Mesothelial cell of epicardium (in vitro differentiated cells): ENCODE measurements around the gene ARL2. TPM values are rescaled to one million over a fixed set of nuclear protein-coding genes. Genes with fewer than 3 reads are reported as not detected.

Source experiments
- DNase-seq, 2 experiments: peaks; one replicate each; pipeline ENCODE4 v3.0.0; 2021; ENCODE audit warnings: low spot score in 2 of 2; ENCODE audit not compliant: unreplicated experiment in 2 of 2
- H3K27ac Mint-ChIP-seq: 2 replicates; pipeline ENCODE4 v1.8.0; 2021; ENCODE audit warnings: mixed read lengths
- H3K27me3 Mint-ChIP-seq: 2 replicates; pipeline ENCODE4 v1.8.0; 2021; ENCODE audit warnings: low read depth, mixed read lengths
- H3K36me3 Mint-ChIP-seq: 2 replicates; pipeline ENCODE4 v1.8.0; 2021; ENCODE audit warnings: mixed read lengths
- H3K4me1 Mint-ChIP-seq: 2 replicates; pipeline ENCODE4 v1.8.0; 2021; ENCODE audit warnings: mixed read lengths
- H3K4me3 Mint-ChIP-seq: 2 replicates; pipeline ENCODE4 v1.8.0; 2021; ENCODE audit warnings: mild to moderate bottlenecking, moderate library complexity, mixed read lengths
- H3K9me3 Mint-ChIP-seq: 2 replicates; pipeline ENCODE4 v1.8.0; 2021; ENCODE audit warnings: mixed read lengths
- total RNA-seq: library from RNA; stranded (reverse); gene quantifications from 3 replicates; pipeline ENCODE4 v1.2.1, GENCODE V29; 2021
- TF ChIP-seq, protein P1 (sequence below): fragments of 200-600 bp; sonication (generic); IDR thresholded peaks from one replicate; pipeline ENCODE4 v1.5.0; 2021; ENCODE audit warnings: antibody characterized with exemption; ENCODE audit not compliant: unreplicated experiment

ARL2 gene
- total RNA-seq, 1 donor from 2014 or later, result 79.9 TPM

DNA sequence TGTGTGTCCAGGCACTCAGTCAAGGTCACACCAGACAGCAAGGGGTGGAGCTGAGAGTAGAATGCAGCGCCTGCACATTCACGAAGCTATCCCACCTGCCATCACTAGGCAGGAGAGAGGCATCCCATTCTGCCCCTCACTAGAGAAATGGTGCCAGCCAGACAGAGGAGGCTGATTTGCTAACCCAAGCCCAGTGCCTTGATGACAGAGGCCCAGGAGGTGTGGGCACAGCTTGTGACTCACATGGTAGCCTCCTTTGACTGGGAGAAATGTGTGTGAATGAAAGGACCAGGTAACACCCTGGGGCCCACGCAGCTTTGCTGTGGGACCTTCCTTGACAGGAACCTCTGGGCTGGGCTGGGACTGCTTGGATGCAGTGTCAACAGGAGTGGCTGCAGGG, 49.6 kb downstream of the ARL2 start:
- TF ChIP-seq, protein P1, sequence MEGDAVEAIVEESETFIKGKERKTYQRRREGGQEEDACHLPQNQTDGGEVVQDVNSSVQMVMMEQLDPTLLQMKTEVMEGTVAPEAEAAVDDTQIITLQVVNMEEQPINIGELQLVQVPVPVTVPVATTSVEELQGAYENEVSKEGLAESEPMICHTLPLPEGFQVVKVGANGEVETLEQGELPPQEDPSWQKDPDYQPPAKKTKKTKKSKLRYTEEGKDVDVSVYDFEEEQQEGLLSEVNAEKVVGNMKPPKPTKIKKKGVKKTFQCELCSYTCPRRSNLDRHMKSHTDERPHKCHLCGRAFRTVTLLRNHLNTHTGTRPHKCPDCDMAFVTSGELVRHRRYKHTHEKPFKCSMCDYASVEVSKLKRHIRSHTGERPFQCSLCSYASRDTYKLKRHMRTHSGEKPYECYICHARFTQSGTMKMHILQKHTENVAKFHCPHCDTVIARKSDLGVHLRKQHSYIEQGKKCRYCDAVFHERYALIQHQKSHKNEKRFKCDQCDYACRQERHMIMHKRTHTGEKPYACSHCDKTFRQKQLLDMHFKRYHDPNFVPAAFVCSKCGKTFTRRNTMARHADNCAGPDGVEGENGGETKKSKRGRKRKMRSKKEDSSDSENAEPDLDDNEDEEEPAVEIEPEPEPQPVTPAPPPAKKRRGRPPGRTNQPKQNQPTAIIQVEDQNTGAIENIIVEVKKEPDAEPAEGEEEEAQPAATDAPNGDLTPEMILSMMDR, result no peak
- DNase-seq, result no peak
- Mint-ChIP-seq H3K4me1 (no peaks in the 10 kb centered on the region), H3K27ac (no peak overlapping the region), H3K36me3 (no peaks in the 10 kb centered on the region), H3K9me3 (no peaks in the 10 kb centered on the region), H3K27me3 (peaks cover 4% of the 10 kb centered on the region), H3K4me3 (no peak overlapping the region)

DNA sequence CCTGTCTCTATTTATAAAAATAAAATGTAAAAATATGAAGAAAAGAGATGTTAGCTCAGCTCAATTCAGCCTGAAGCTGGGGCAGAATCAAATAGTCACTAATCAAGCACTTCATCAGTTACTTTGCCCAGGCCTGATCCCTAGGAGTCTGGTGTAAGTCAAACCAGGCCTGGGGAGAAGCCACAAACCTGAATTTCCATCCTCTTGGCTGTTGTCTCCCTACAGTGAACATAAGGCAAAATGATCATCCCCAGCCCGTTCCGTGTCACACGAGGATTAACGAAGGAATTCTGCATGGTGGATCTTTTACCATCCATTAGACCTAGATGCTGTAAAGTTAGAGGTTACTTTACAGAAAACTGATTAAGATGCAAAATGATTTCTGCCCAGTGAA, 50.9 kb downstream of the ARL2 start:
- H3K9me3 Mint-ChIP-seq, result no peaks in the 10 kb centered on the region
- H3K4me1 Mint-ChIP-seq, result no peaks in the 10 kb centered on the region
- H3K4me3 Mint-ChIP-seq, result no peak overlapping the region

DNA sequence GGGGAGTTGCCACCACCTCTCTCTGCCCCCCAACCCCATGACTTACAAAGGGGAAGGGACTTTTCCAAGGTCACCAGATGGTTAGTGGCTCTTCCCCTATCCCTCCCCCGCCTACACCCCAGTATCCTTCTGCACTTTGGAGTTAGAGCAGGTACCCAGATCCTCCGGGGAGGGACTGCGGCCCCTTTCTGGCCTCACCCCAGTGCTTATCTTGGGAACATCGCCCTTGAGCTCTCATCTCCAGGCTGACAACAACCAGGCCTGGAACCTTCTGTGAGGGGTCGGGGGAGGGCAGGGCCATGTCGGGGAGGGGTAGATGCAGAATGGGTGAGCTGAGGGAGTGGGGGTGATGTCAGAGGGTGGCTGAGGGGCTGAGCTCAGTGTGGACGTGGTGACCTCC, 51.9 kb downstream of the ARL2 start:
- Mint-ChIP-seq H3K27ac (no peak overlapping the region), H3K4me1 (no peaks in the 10 kb centered on the region), H3K9me3 (no peaks in the 10 kb centered on the region), H3K27me3 (peaks cover 2% of the 10 kb centered on the region), H3K4me3 (no peak overlapping the region), H3K36me3 (no peaks in the 10 kb centered on the region)
- no peak for DNase-seq
- TF ChIP-seq, protein P1, result no peak

More for the DNA sequence above, 50.9 kb downstream of the ARL2 start:
- Mint-ChIP-seq H3K27ac (no peak overlapping the region), H3K36me3 (no peaks in the 10 kb centered on the region), H3K27me3 (peaks cover 2% of the 10 kb centered on the region)
- DNase-seq, result no peak
- TF ChIP-seq, protein P1, result no peak

DNA sequence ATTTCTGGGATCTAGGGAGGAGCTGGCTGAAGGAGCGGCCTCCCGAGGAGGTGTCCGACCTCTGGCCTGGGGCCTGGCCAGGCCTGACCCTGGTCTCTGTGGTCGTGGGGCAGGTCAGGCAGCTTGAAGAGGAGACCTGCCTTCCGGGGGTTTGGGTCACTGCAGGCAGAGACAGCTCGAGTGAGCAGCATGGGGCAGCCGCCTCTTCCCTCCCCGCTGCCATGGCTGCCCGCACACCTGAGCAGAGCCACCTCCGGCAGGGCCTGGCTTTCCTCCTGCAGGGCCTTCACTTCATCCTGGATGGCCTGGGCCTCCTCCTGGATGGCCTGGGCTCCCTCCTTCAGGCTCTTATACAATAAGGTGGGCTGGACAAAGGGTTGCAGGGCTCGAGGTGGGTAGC, 52.4 kb downstream of the ARL2 start:
- TF ChIP-seq, protein P1, result no peak
- DNase-seq, result no peak
- Mint-ChIP-seq H3K27me3 (peaks cover 2% of the 10 kb centered on the region), H3K9me3 (no peaks in the 10 kb centered on the region), H3K36me3 (no peaks in the 10 kb centered on the region), H3K4me3 (no peak overlapping the region), H3K4me1 (no peaks in the 10 kb centered on the region), H3K27ac (no peak overlapping the region)

DNA sequence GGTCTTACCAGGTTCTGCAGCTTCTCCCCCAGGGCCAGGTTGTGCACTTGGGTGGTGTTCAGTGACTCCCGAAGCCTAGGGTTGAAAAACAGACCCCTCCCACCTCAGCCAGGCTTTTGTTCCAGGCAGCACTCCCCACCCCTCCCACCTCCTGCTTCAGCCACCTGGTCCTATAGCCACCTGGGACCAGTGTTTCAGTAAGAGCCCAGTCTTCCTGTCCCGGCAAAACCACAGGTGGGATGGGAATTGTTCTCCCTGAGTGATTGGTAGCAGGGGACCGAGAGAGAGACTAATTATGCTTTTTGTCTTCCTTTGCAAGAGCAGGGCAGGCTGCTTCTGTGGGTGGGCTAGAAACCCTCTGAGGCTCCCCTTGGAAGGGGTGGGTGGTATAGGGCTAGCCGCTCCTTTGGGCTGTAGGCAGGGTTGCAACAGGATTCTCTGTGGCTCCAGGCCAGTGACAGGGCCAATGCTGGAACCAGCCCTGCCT, 52.9 kb downstream of the ARL2 start:
- no peak for DNase-seq
- no peaks in the 10 kb centered on the region for H3K4me1 Mint-ChIP-seq
- peaks cover 2% of the 10 kb centered on the region for H3K27me3 Mint-ChIP-seq
- H3K27ac Mint-ChIP-seq, result no peak overlapping the region
- no peak overlapping the region for H3K4me3 Mint-ChIP-seq
- H3K9me3 Mint-ChIP-seq, result no peaks in the 10 kb centered on the region
- TF ChIP-seq, protein P1, result no peak
- no peaks in the 10 kb centered on the region for H3K36me3 Mint-ChIP-seq

DNA sequence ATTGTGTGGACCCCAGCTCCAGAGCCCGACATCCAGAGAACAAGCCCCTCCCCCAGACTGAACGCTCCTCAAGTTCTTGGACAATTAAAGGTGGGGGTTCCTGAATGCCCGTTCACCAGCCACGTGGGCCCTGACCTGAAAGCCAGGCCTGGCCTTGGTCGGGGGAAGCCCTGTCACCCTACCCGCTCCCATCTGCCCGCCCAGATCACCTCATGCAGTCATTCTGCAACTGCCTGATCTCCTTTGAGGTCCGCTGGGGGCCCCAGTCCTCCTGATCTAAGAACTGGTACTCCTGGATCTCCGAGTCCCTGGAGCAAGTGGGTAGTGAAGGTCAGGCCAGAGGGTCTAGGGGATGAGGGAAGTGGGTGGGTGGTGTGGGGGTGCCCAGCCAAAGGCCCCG, 53.5 kb downstream of the ARL2 start:
- Mint-ChIP-seq H3K36me3 (no peaks in the 10 kb centered on the region), H3K4me3 (no peak overlapping the region), H3K9me3 (no peaks in the 10 kb centered on the region)

More for the DNA sequence above, 53.5 kb downstream of the ARL2 start:
- Mint-ChIP-seq H3K4me1 (no peaks in the 10 kb centered on the region), H3K27ac (no peak overlapping the region), H3K27me3 (no peaks in the 10 kb centered on the region)
- TF ChIP-seq, protein P1, result no peak
- DNase-seq, result no peak
